Measurements from ENCODE around the gene SLC6A3.

The SLC6A3 gene

GRCh38 chr5:1419476-1420210 is 25.6 kb downstream of the SLC6A3 start:
- DNase-seq: no peak

GRCh38 chr5:1418921-1419280 is 26.3 kb downstream of the SLC6A3 start:
- no peak for DNase-seq

- DNase-seq: no peak
Measured at GRCh38 chr5:1418238-1418920, 26.9 kb downstream of the SLC6A3 start.

- no peak for DNase-seq
Measured at GRCh38 chr5:1417586-1418225, 27.5 kb downstream of the SLC6A3 start.

GRCh38 chr5:1416856-1417469 is 28.3 kb downstream of the SLC6A3 start:
- no peak for DNase-seq

GRCh38 chr5:1415626-1416360 is 29.4 kb downstream of the SLC6A3 start:
- DNase-seq: no peak

- DNase-seq: no peak
Measured at GRCh38 chr5:1415059-1415425, 30.2 kb downstream of the SLC6A3 start.

GRCh38 chr5:1414311-1415058 is 30.8 kb downstream of the SLC6A3 start:
- DNase-seq: no peak

- DNase-seq: no peak
Measured at GRCh38 chr5:1413611-1414241, 31.5 kb downstream of the SLC6A3 start.

GRCh38 chr5:1413211-1413610 is 32.0 kb downstream of the SLC6A3 start:
- DNase-seq: no peak

- DNase-seq: no peak
Measured at GRCh38 chr5:1412621-1413020, 32.6 kb downstream of the SLC6A3 start.

GRCh38 chr5:1412163-1412562 is 33.1 kb downstream of the SLC6A3 start:
- no peak for DNase-seq

GRCh38 chr5:1411099-1411498 is 34.1 kb downstream of the SLC6A3 start:
- peak; percentile 8 for DNase-seq

GRCh38 chr5:1410156-1411014 is 34.9 kb downstream of the SLC6A3 start:
- DNase-seq: no peak

- DNase-seq: peak; percentile 65
Measured at GRCh38 chr5:1409381-1410110, 35.7 kb downstream of the SLC6A3 start.

- DNase-seq: no peak
Measured at GRCh38 chr5:1406681-1407640, 38.3 kb downstream of the SLC6A3 start.

GRCh38 chr5:1405539-1406530 is 39.4 kb downstream of the SLC6A3 start:
- DNase-seq: no peak

GRCh38 chr5:1405121-1405520 is 40.1 kb downstream of the SLC6A3 start:
- DNase-seq: no peak
